COR-L47 (cell line): ENCODE measurements around the gene UGGT2.

ENCODE experiments used
- DNase-seq: peaks from one replicate; lab custom pipeline; 2025; lab: John Stamatoyannopoulos, UW

UGGT2 gene, protein sequence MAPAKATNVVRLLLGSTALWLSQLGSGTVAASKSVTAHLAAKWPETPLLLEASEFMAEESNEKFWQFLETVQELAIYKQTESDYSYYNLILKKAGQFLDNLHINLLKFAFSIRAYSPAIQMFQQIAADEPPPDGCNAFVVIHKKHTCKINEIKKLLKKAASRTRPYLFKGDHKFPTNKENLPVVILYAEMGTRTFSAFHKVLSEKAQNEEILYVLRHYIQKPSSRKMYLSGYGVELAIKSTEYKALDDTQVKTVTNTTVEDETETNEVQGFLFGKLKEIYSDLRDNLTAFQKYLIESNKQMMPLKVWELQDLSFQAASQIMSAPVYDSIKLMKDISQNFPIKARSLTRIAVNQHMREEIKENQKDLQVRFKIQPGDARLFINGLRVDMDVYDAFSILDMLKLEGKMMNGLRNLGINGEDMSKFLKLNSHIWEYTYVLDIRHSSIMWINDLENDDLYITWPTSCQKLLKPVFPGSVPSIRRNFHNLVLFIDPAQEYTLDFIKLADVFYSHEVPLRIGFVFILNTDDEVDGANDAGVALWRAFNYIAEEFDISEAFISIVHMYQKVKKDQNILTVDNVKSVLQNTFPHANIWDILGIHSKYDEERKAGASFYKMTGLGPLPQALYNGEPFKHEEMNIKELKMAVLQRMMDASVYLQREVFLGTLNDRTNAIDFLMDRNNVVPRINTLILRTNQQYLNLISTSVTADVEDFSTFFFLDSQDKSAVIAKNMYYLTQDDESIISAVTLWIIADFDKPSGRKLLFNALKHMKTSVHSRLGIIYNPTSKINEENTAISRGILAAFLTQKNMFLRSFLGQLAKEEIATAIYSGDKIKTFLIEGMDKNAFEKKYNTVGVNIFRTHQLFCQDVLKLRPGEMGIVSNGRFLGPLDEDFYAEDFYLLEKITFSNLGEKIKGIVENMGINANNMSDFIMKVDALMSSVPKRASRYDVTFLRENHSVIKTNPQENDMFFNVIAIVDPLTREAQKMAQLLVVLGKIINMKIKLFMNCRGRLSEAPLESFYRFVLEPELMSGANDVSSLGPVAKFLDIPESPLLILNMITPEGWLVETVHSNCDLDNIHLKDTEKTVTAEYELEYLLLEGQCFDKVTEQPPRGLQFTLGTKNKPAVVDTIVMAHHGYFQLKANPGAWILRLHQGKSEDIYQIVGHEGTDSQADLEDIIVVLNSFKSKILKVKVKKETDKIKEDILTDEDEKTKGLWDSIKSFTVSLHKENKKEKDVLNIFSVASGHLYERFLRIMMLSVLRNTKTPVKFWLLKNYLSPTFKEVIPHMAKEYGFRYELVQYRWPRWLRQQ (N-terminal part only)

DNA sequence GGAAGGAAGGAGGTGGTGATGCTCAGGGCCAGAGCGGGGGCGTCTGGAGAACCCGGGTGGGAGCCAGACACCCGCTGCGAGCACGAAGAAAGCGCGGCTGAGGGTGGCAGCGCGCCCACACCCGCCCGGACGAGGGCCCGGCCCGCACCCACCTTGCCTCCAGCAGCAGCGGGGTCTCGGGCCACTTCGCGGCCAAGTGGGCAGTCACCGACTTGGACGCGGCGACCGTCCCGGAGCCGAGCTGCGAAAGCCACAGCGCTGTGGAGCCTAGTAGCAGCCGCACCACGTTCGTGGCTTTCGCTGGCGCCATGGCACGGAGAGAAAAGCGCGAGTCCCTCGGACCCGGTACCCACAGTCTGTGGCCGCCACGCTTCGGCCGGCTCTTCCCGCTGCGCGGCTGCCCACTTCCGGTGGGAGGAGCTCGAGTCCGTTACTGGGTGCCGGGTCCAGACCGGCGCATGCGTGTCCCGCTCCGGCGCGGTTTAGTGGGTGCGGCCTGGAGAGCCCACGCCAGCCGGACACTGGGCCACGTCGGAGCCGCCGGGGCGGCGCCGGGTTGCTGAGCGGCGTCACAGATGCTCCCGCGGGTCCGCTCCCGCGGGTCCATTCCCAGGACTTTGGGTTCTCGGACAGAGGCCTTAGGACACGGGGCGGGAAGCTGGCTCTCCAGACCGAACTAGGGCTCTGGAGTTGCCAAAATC lies at the start of gene UGGT2:
UGGT2 (minus strand) TSS at position 399 of the 701 bp plus-strand sequence; CDS start at position 310, 89 bp downstream.
- DNase-seq = peak; percentile 93

DNA sequence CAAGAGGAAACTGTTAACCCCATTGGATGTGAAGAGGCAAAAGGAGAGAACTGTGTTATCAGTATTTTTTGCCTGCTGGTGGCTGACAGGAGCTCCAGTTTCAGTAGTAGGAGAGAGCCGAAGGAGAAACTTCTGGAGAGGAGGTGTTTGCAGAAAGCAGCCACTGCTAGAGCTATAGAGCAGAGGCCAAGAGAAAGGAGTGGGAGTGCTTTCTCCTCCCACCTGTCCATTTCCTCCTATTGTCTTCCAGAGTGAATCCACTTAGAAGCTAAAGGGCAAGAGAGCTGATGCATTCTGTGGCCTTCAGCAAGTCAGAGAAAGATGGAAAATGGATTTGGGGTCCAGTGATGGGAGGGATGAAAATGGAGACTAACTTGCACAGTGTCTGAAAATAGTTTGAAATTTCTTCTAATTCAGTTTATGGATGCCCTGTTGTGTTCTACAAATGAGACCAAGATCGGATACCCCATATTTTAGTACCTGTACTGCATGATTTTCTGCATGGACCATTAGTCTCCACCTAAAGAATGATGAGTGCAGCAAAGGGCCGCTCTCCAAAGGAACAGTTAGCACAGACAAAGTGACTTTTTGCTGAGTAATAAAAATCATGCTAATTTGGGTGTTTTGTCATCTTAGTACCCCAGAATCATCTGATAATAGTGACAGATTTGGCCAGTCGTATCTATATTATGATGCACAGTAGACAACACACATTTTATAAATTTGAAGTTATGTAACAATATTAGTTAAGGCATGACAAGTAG lies 47.4 kb upstream of the UGGT2 start:
- DNase-seq = no peak

DNA sequence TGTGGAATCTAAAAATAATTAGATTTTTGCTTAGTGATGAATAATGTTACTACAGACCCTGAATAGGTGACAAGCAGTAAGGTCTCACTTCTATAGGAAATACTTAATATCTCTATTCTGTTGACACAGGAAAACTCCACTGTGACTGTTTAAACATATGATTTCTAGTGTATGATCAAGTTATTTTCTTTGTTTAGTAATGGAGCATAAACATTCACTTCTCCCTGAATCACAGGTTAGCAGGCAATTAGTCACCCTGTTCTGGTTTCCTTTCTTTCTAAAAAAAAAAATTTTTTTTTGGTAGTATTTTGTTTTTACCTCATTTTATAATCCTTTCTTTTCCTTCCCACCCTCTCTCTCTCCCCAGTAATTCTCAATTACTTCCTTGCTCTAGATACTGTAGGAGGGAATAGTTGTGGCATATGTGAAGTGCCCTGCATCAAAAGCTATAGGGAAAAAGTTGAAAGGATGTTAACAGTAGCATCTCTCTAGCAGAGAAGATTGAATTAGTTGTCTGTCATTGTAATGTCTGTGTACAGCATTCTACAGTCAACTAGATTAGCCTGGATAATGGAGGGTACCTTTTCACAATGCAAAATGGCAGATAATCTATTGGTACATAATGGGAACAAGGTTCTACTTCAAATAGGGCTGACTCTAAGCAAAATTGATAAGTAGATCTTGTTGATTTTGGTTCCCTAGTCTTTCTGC lies 40.2 kb upstream of the UGGT2 start:
- no peak for DNase-seq

DNA sequence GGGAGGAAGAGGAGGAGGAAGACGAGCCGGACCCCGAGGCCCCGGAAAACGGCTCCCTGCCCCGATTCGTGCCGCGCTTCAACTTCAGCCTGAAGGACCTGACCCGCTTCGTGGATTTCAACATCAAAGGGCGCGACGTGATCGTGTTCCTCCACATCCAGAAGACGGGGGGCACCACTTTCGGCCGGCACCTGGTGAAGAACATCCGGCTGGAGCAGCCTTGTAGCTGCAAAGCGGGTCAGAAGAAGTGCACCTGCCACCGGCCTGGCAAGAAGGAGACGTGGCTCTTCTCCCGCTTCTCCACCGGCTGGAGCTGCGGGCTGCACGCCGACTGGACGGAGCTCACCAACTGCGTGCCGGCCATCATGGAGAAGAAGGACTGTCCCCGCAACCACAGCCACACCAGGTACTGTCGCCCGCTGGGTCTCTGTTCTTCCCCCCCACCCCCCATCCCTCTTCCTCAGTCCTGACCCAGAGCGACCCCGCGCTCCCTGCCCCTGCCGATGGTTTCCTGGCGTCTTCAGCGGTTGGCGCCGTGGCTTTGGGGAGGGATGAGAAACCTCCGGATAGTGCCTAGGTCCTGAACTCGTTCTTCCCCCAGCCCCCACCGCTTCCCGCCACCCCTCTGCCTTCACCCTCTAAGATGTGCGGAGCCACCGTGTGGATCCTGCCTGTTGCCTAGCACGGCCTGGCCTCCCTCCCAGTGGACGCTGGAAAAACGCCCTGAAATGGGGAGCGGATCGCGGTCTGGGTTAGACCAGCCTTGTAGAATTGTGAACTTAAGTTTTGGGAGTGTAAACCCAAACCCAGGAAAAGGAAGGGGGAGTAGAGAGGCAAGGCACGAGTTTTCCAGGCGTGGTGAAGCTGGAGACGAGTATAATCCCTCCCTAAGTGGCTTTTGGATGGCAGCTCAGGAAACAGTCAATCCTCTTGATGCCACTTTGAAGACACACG lies 38.2 kb upstream of the UGGT2 start:
- DNase-seq = peak; percentile 15

DNA sequence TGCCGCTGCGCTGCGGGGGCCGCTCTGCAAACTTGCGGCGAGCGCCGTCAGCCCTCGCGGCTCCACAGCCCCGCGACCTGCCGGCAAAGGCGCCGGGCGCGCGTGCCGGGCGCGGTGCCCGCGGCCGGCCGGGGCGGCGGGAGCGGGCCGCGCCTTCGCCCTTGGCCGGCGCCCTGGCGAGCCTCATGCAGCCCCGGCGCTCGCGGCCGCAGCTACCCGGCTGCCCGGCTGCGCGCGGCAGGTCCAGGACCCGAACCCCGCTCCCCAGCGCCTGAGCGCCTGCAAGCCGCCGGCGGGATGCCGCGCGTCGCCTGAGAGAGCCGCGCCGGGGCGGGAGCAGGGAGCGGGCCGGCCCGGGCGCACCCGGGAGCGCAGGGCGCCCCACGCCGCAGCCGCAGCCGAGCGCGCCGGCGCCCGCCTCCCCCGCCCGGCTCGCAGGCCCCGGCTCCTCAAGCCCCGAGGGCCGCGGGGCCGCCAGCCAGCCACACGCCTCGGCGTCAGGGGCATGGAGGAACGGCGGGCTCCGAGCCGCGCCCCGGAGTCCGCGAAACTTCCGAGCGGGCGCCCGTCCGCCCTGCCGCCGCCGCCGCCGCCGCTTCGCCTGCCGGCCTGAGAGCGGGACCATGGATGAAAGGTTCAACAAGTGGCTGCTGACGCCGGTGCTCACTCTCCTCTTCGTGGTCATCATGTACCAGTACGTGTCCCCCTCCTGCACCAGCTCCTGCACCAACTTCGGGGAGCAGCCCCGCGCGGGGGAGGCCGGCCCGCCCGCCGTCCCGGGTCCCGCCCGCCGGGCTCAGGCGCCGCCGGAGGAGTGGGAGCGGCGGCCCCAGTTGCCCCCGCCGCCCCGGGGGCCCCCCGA lies 37.3 kb upstream of the UGGT2 start:
- DNase-seq = peak; percentile 16

DNA sequence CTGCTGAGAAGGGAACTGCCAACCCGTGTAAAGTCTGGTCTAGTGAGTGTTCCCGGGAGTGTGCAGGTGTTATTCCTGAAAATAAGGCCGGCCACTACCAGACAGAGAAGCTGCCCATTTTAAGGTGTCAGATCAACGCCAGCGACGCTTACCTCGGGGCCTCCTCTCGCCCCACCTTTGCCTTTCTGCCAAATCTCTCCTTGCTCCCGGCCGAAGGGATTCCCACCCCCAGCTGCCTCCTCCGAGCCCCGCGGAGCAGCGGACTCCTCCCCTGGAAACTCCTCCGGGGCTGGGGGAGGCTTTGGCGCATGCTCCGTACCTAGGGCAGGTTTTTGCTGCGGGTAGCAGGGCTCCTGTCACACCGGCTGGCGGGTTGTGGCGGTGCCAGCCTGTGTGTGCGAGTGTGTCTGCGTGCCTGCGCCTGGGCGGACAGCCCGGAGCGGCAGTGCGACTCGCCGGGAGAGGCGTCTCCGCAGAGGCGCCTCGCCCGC lies 36.6 kb upstream of the UGGT2 start, which contains the start of gene HS6ST3:
HS6ST3 (plus strand) TSS at position 359 of the 491 bp plus-strand sequence.
- DNase-seq = peak; percentile 69

DNA sequence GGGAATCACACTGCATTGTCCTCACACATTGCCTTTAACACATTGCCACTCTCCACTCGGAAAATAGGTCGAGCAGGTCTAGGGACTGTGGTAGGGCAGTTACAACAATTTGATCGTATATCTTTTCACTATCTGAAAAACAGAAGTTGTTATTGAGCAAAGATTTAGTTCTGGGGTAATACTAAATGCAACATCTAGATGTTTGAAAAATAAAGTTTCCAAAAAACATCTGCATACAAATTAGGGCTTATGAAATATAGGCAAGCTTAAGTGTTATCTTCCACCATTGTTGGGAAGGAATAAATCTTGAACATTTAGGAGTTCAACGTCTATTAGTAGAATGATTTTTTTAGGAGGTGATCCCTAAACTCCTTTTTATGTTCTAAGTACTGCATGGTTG lies 35.9 kb upstream of the UGGT2 start:
- DNase-seq = no peak

DNA sequence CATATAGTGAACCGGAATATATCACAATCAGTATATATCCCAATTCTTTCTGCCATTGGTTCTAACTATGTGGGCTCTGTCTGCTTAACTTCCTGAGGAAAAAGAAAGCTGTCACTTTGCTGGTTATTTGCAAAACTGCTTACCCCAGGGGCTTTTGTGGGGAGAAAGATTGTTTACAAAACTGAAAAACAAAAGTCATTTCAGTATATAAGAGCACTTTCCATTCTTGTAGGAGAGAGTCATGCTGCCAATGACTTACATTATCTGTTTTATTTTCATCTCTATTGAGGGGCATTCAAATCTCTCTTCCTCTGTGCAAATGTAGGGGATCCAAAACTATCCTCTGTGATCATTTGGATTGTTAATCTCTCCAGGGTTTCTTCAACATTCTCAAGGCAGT lies 33.5 kb upstream of the UGGT2 start:
- DNase-seq = no peak

DNA sequence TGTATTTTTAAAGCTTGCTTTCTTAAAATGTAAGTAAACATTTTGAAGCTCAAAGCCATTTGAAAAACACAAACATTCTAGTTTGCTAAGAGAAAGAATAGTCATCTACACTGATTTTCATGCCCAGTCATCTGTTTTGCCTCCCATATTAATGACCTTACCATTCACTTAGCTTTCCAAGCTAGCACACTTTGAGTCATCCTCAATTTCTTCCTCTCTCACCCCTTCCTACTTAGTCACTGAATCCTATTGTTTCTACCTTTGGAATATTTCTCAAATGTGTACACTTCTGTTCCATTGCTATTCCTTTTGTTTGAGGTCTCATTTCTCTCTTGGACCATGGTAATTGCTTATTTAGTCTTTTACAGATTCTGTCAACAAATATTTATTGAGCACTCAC lies 29.4 kb upstream of the UGGT2 start:
- no peak for DNase-seq

DNA sequence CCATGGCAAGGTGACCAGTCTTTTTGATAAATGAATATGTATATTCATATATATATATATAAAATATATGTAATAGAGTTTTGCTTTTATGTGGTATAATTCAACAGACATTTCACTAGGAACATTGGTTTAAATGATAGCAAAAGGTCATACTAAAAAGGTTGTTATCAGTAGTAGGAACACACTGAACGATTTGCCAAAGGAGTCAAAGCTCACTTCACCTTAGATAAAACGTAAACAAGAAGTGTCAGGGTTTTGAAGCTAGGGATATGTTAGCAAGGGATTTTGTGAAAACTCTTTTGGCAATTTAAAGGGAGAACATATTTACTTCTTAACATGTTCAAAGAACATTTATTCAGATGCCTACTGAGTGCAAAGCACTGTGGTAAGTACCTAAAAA lies 28.7 kb upstream of the UGGT2 start:
- DNase-seq = no peak

DNA sequence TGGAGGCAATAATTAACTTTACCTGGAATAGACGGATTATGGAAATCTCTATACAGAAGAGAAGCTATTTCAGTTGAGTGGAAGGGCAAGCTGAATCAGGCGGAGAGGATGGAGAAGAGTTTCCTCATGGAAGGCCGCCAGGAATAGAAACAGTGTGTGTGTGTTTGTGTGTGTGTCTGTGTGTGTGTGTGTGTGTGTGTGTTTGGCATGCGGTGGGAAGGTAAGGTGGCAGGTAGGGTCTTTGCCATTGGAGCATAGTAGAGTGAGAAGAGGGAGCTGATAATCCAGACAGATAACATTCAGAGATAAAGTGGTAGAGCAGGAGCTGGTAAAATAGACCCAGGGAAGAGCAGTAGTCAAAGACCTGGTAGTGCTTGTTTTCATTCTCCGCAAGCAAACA lies 27.5 kb upstream of the UGGT2 start:
- no peak for DNase-seq

DNA sequence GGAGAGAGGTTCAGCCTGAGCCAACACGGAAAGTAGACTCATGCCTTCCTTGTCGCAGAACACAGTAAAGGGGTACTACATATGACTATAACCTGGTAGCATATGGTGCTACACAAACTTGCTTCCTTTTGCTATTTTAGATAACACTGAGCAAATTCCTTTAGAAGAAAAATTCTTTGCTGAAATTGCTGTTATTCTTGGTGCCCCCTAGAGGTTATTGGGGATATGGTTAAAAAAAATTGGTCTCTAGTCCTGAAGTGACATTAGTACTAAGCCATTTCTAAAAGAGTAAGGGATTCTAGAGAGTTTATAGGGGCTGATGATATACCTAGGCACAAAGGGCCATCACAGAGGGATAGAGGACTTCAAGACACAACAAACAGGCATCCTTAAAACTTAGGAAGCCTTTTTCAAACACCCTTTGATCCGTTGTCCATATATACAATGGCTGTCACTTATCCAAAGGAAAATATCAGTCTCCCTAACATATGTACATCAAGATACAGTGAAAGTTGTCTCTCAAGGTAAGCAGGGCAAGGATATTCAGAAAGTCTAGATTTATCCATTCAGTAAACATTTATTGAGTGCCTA lies 22.8 kb upstream of the UGGT2 start:
- DNase-seq = no peak

DNA sequence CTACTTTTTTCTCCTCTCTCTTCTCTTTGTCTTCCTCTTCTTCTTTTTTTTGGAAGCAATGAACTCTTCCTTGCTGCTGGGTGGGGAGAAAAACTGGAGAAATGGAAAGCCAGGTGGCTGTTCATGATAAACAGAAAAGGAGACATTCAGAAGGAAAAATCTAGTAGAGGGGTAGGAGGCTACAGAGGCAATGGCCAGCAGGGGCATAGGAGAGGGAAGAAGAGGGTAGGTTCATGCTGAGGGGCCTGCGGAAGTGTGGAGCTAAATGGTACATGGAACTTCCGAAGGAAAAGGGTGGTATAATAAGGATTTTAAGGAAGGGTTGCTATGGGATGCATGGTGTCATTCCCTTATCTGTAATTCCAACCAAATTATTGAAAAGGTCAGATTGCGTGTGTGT lies 19.2 kb upstream of the UGGT2 start:
- no peak for DNase-seq

DNA sequence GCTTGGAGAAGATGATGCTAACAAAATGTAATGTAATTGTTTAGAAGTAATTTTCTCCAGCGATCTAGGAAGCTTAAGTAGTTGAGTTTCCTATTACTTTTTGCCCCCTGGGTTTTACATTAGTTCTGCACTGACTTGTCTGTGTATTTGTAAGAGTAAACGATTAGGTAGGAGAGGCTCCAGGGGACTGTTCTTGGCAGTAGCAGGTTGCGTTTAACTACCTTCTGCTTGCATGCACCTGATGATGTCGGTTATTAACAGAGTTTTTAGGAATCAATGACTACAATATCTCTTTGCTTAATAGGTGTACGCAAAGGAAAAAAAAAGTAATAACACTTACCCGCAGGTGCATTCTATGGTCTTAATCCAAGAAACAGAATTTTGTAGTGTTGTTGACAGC lies 18.3 kb upstream of the UGGT2 start:
- no peak for DNase-seq

DNA sequence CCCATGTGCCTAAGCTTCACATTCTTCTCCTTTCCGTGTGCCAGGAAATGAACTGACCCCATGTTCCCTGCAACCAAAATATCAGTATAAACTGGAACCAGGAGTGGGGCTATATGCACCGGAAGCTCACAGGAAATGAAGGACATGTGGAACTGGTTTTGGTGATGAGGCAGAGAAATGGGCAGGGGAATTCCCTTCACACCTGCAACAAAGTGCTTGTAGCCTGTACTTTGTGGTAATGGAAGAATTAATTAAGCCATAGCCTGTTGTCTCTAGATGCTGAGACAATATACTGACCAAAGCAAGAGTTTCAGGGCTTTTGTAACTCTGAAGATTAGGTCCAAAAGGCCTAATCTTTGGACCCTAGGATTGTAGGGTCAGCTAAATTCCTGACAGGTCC lies 15.5 kb upstream of the UGGT2 start:
- DNase-seq = no peak

DNA sequence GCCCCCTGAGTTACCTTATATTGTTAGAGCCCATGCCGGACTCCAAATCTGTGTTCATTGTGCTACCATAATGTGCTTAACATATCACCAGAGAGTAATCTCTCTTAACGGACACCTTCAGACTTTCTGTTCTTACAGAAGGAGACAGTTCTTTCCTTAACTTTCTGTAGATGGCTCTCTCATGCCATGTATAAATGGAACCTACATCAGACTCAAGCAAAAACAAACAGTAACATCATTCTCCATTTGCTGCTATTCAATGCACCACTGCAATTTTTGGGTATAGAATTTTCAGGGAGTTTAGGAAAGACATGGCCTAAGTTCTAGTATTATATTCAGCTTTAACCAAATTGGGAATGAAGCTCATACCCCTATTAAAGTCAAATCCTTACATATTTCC lies 12.6 kb upstream of the UGGT2 start:
- DNase-seq = no peak

DNA sequence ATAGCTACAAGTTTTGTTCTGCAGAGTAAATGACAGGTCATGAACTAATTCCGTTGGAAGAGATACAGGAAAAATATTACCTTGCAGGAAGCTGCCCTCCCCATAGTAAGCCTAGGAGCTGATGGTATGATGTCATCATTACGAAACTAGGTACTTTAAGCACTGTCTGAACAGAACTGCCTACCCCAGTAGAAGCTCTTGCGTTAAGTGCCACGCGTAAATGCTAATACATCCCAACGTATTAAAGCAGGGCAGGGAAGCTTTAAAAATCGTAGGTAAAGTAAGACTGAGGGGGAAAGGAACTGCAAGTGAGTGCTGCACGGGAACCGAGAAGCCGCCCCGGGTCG lies 572 bp downstream of the UGGT2 start:
- DNase-seq = peak; percentile 17
